HCT116 (cell line): ENCODE data around the gene SLC25A12. TPM values are rescaled to one million over a fixed set of nuclear protein-coding genes. Genes with fewer than 3 reads are reported as not detected.

Experiments used
- ATAC-seq: fragments of 200-7000 bp; cut with Tn5 transposase; 2 replicates; pipeline ENCODE4 v1.9.1; 2020; ENCODE audit warnings: mild to moderate bottlenecking, moderate library complexity
- BruUV-seq: library from RNA; stranded (reverse); fragments of 400-500 nt; replicated peaks from 2 replicates; lab custom pipeline; 2021; lab: Mats Ljungman, UMichigan
- CTCF ChIA-PET: fragments of 300-600 bp; sonication (Branson Sonifier 250); formaldehyde crosslinking; loops from one replicate; lab custom pipeline; 2021; ENCODE audit warnings: antibody characterized with exemption; lab: Charles Lee
- POLR2A ChIA-PET: fragments of 300-600, 350-600 bp; sonication (Branson Sonifier 250); formaldehyde crosslinking; loops from one replicate; lab custom pipeline; 2021; ENCODE audit warnings: antibody characterized with exemption; lab: Charles Lee
- RAD21 ChIA-PET, 2 experiments: fragments of 300-600 bp; sonication (Branson Sonifier 250); formaldehyde crosslinking; loops; one replicate each; lab custom pipeline; 2023; ENCODE audit warnings: low total read pairs in 2 of 2; ENCODE audit not compliant: uncharacterized antibody in 2 of 2, unreplicated experiment in 2 of 2, low non-redundant PET in 1 of 2; lab: Charles Lee
- DNase-seq: peaks from one replicate; pipeline ENCODE4 v3.0.0-alpha.2; 2010; ENCODE audit warnings: low read depth, low spot score
- H2AFZ ChIP-seq: fragments of 200-600 bp; shearing (Covaris generic), sonication (generic); 2 replicates; pipeline ENCODE4 v1.6.1; 2017; ENCODE audit warnings: low read depth, mixed run types, mixed read lengths, antibody characterized with exemption, low read length; ENCODE audit not compliant: poor library complexity, severe bottlenecking
- H3K27ac ChIP-seq: 2 replicates; pipeline ENCODE4 v1.5.1; 2012; ENCODE audit warnings: low read depth, low read length
- H3K27me3 ChIP-seq: fragments of 200-600 bp; sonication (generic); 2 replicates; pipeline ENCODE4 v1.6.1; 2016; ENCODE audit warnings: mixed run types, low read length, mixed read lengths; ENCODE audit not compliant: insufficient read depth
- H3K36me3 ChIP-seq, 2 experiments: fragments of 200-500 bp in 1 of 2; fragments of 200-600 bp in 1 of 2; sonication (Bioruptor generic) in 1 of 2; sonication (generic) in 1 of 2; 2 replicates each; pipeline versions ENCODE4 v1.5.1 to v1.6.1; 2014 to 2016; ENCODE audit warnings: low read length in 2 of 2, inconsistent platforms in 1 of 2, mixed read lengths in 1 of 2, mixed run types in 1 of 2; ENCODE audit not compliant: insufficient read depth in 2 of 2, control insufficient read depth in 1 of 2
- H3K4me1 ChIP-seq, 2 experiments: fragments of 200-600 bp in 1 of 2; sonication (generic) in 1 of 2; 2 replicates each; pipeline versions ENCODE4 v1.5.1 to v1.6.1; 2012 to 2017; ENCODE audit warnings: low read length in 2 of 2, inconsistent platforms in 1 of 2, mild to moderate bottlenecking in 1 of 2, mixed read lengths in 1 of 2, mixed run types in 1 of 2, moderate library complexity in 1 of 2; ENCODE audit not compliant: insufficient read depth in 2 of 2, control insufficient read depth in 1 of 2
- H3K4me2 ChIP-seq: fragments of 200-600 bp; sonication (generic); 2 replicates; pipeline ENCODE4 v1.6.1; 2017; ENCODE audit warnings: mixed run types, low read length, mixed read lengths
- H3K4me3 ChIP-seq, 2 experiments: fragments of 200-600 bp in 1 of 2; sonication (generic) in 1 of 2; replicated peaks in 1 of 2; 2 replicates each; pipeline ENCODE4 v1.5.1; 2011 to 2016; ENCODE audit warnings: low read length in 2 of 2, control low read depth in 1 of 2, low read depth in 1 of 2, mild to moderate bottlenecking in 1 of 2, mixed read lengths in 1 of 2, mixed run types in 1 of 2
- H3K79me2 ChIP-seq: fragments of 200-600 bp; sonication (generic); 2 replicates; pipeline ENCODE4 v1.6.1; 2017; ENCODE audit warnings: mild to moderate bottlenecking, mixed run types, low read length, moderate library complexity, mixed read lengths; ENCODE audit not compliant: insufficient read depth
- H3K9ac ChIP-seq: fragments of 200-600 bp; sonication (generic); 2 replicates; pipeline ENCODE4 v1.6.1; 2016; ENCODE audit warnings: low read length, mixed read lengths
- H3K9me2 ChIP-seq: fragments of 200-600 bp; sonication (generic), shearing (Covaris generic); 2 replicates; pipeline ENCODE4 v1.6.1; 2017; ENCODE audit warnings: mixed run types, mild to moderate bottlenecking, moderate library complexity; ENCODE audit not compliant: insufficient read depth
- H3K9me3 ChIP-seq, 2 experiments: fragments of 200-500 bp in 1 of 2; fragments of 200-600 bp in 1 of 2; sonication (Bioruptor generic) in 1 of 2; sonication (generic) in 1 of 2; 2 replicates each; pipeline ENCODE4 v1.6.1; 2014 to 2017; ENCODE audit warnings: low read length in 2 of 2, mixed read lengths in 2 of 2, inconsistent platforms in 1 of 2, low read depth in 1 of 2, mild to moderate bottlenecking in 1 of 2, mixed run types in 1 of 2, moderate library complexity in 1 of 2; ENCODE audit not compliant: control insufficient read depth in 1 of 2, insufficient read depth in 1 of 2
- H4K20me1 ChIP-seq: fragments of 200-600 bp; sonication (generic), shearing (Covaris generic); 2 replicates; pipeline ENCODE4 v1.6.1; 2017; ENCODE audit warnings: mixed run types, mild to moderate bottlenecking, moderate library complexity; ENCODE audit not compliant: insufficient read depth
- CEBPB ChIP-seq: IDR thresholded peaks from 2 replicates; pipeline ENCODE4 v1.6.1; 2012; ENCODE audit warnings: low read depth
- CTCF ChIP-seq, 3 experiments: fragments of 200-600 bp in 1 of 3; sonication (generic) in 1 of 3; IDR thresholded peaks in 2 of 3; conservative IDR thresholded peaks in 1 of 3; 2 replicates each; pipeline ENCODE4 v1.5.1; 2012 to 2017; ENCODE audit warnings: low read depth in 2 of 3, low read length in 2 of 3, antibody characterized with exemption in 1 of 3, borderline replicate concordance in 1 of 3, control low read depth in 1 of 3, mild to moderate bottlenecking in 1 of 3, mixed read lengths in 1 of 3, mixed run types in 1 of 3, moderate library complexity in 1 of 3; ENCODE audit not compliant: insufficient read depth in 1 of 3
- ELF1 ChIP-seq: IDR thresholded peaks from 2 replicates; pipeline ENCODE4 v1.6.1; 2012; ENCODE audit warnings: low read depth, borderline replicate concordance
- EZH2phosphoT487 ChIP-seq: fragments of 200-600 bp; IDR thresholded peaks from 2 replicates; pipeline ENCODE4 v1.6.1; 2018; ENCODE audit warnings: antibody characterized with exemption, borderline replicate concordance
- FOSL1 ChIP-seq: IDR thresholded peaks from 2 replicates; pipeline ENCODE4 v1.6.1; 2012; ENCODE audit warnings: low read depth
- JUND ChIP-seq: IDR thresholded peaks from 2 replicates; pipeline ENCODE4 v1.6.1; 2012
- RAD21 ChIP-seq: IDR thresholded peaks from 2 replicates; pipeline ENCODE4 v1.6.1; 2012; ENCODE audit warnings: low read depth, mild to moderate bottlenecking
- SIN3A ChIP-seq: IDR thresholded peaks from 2 replicates; pipeline ENCODE4 v1.6.1; 2012; ENCODE audit warnings: low read depth
- SP1 ChIP-seq: IDR thresholded peaks from 2 replicates; pipeline ENCODE4 v1.6.1; 2012; ENCODE audit warnings: low read depth
- SRF ChIP-seq: IDR thresholded peaks from 2 replicates; pipeline ENCODE4 v1.6.1; 2012; ENCODE audit warnings: low read depth
- TCF7L2 ChIP-seq: IDR thresholded peaks from 2 replicates; pipeline ENCODE4 v1.7.0; 2011; ENCODE audit warnings: borderline replicate concordance, inconsistent platforms; ENCODE audit not compliant: insufficient read depth, insufficient read length; ENCODE audit errors: extremely low read depth
- ZBTB33 ChIP-seq: IDR thresholded peaks from 2 replicates; pipeline ENCODE4 v1.6.1; 2011; ENCODE audit warnings: mild to moderate bottlenecking, low read length, moderate library complexity; ENCODE audit not compliant: insufficient replicate concordance; ENCODE audit errors: extremely low read depth
- ZFX ChIP-seq: fragments of 450-650 bp; IDR thresholded peaks from 2 replicates; pipeline ENCODE4 v1.6.1; 2017
- ZNF274 ChIP-seq: fragments of 200-500 bp; sonication (Bioruptor generic); IDR thresholded peaks from 2 replicates; pipeline ENCODE4 v1.6.1; 2014; ENCODE audit warnings: mild to moderate bottlenecking, low read depth, low read length, inconsistent platforms
- intact Hi-C: fragments of 100-400 bp; cut with micrococcal nuclease; formaldehyde crosslinking; loops from 2 replicates; pipeline ENCODE4 v1.10.0; 2022
- total RNA-seq: library from RNA; stranded (reverse); gene quantifications from one replicate; pipeline ENCODE4 v1.2.1, GENCODE V29; 2021; ENCODE audit not compliant: unreplicated experiment
- TF ChIP-seq, protein P1 (sequence below): IDR thresholded peaks from 2 replicates; pipeline ENCODE4 v1.6.1; 2012

Gene SLC25A12
- total RNA-seq, 1 experiment from 2014 or later: 16.0 TPM

DNA sequence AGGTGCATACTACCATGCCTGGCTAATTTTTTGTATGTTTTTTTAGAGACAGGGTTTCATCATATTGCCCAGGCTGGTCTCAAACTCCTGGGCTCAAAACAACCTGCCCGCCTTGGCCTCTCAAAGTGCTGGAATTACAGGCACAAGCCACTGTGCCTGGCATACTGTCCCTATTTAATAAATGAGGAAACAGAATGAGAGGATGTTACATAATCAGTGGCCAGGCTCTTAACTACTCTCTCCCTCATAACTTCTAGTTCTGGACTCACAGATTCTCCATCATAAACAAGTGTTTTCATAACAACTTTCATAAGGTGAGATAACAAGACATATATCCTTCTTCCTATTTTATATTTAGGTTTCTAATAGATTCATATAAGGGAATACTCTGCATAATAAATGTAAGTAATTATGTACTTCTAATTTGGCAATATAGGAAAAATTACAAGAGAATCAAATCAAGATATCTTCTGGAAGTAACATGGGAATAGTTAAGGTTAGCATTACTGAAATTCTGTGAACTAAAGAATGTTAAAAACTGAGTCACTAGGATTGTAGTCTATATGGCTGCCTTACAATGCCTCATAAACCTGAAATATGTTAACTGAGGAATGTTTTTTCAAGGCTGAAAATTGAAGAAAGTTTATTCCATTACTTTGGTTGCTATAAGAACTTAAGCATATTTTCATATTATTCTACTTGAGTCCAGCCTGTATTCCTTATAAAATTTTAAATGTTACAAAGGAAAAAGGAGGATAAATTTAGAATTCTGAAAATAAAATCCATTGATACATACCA is 71.3 kb downstream of the SLC25A12 start:
- no peak overlapping the region for H3K4me2 ChIP-seq
- BruUV-seq: no TSS peak
- POLR2A ChIA-PET: no interaction called here
- intact Hi-C loops: no loop called here
- no peak for ATAC-seq
- no peak overlapping the region for H2AFZ ChIP-seq
- no peaks in the 10 kb centered on the region for H3K27me3 ChIP-seq
- H3K9ac ChIP-seq: no peak overlapping the region
- H4K20me1 ChIP-seq: no peaks in the 10 kb centered on the region
- TF ChIP-seq ELF1 (no peak), TCF7L2 (no peak), SIN3A (no peak), SRF (no peak), CTCF (IDR thresholded peaks at IDR 0.05 in 2 of 3, conservative IDR thresholded peaks at IDR 0.05 in 1 of 3; ENCODE audit: borderline replicate concordance in 1 of 3, insufficient read depth in 1 of 3, low read depth in 2 of 3, low read length in 2 of 3) (no peak), ZBTB33 (no peak), ZFX (no peak), FOSL1 (no peak), CEBPB (no peak), SP1 (no peak), ZNF274 (no peak), JUND (no peak), EZH2phosphoT487 (no peak), RAD21 (no peak)
- TF ChIP-seq, protein P1, sequence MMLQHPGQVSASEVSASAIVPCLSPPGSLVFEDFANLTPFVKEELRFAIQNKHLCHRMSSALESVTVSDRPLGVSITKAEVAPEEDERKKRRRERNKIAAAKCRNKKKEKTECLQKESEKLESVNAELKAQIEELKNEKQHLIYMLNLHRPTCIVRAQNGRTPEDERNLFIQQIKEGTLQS: no peak
- TF ChIP-seq, all 23 proteins: peak for 0
- Histone ChIP-seq H3K4me3 (no peak overlapping the region), H3K9me3 (no peaks in the 10 kb centered on the region), H3K36me3 (no peaks in the 10 kb centered on the region), H3K27ac (no peak overlapping the region), H3K79me2 (no peaks in the 10 kb centered on the region), H3K9me2 (no peaks in the 10 kb centered on the region), H3K4me1 (peaks cover 0 to 3% of the 10 kb centered on the region in 2 experiments; a peak in 1 of 4 replicates)
- ChIA-PET RAD21 (no interaction called here), CTCF (no interaction called here)
- no peak for DNase-seq
